ENCODE data around the gene STXBP5L.
"Not testable (repeated sequence)": the region's sequence is repeated elsewhere in the genome, so short reads cannot be mapped to it uniquely, and the experiment has no call there.

STXBP5L gene

DNA sequence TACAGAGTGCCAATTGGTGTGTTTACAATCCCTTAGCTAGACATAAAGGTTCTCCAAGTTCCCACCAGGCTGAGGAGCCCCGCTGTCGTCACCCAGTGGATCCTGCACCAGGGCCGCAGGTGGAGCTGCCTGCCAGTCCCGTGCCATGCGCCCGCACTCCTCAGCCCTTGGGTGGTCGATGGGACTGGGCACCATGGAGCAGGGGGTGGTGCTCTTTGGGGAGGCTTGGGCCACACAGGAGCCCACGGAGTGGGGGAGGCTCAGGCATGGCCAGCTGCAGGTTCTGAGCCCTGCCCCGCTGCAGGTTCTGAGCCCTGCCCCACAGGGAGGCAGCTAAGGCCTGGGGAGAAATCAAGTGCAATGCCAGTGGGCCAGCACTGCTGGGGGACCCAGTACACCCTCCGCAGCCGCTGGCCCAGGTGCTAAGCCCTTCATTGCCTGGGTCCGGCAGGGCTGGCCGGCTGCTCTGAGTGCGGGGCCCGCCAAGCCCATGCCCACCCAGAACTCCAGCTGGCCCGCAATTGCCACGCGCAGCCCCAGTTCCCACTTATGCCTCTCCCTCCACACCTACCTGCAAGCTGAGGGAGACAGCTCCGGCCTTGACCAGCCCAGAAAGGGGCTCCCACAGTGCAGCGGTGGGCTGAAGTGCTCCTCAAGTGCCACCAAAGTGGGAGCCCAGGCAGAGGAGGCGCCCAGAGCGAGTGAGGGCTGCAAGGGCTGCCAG lies 170.5 kb downstream of the STXBP5L start:
- H3K36me3 Mint-ChIP-seq (ENCODE audit: insufficient read depth); DNase-seq; H3K4me3 Mint-ChIP-seq; H3K4me1 Mint-ChIP-seq (ENCODE audit: low read depth in 2 of 2); H3K27ac Mint-ChIP-seq; H3K9me3 Mint-ChIP-seq; H3K27me3 Mint-ChIP-seq; ATAC-seq (replicated peaks): not testable (repeated sequence)

DNA sequence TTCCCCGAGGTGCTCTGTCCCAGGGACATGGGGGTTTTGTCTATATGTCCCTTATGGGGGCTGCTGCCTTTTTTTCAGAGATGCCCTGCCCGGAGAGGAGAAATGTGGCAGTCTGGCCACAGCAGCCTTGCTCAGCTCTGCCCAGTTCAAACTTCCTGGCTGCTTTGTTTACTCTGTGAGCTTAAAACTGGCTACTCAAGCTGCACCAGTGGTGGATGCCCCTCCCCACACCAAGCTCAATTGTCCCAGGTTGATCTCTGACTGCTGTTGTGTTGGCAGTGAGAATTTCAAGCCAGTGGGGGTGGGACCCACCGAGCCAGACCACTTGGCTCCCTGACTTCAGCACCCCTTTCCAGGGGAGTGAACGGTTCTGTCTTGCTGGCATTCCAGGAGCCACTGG lies 188.9 kb downstream of the STXBP5L start:
- Mint-ChIP-seq H3K4me1 (ENCODE audit: low read depth in 2 of 2) (no peaks in the 10 kb centered on the region), H3K27ac (no peak overlapping the region), H3K36me3 (ENCODE audit: insufficient read depth) (no peaks in the 10 kb centered on the region), H3K4me3 (no peak overlapping the region), H3K27me3 (no peaks in the 10 kb centered on the region), H3K9me3 (peaks cover 7 to 15% of the 10 kb centered on the region in 2 donors)
- ATAC-seq (replicated peaks) (no peak), DNase-seq (no peak)

DNA sequence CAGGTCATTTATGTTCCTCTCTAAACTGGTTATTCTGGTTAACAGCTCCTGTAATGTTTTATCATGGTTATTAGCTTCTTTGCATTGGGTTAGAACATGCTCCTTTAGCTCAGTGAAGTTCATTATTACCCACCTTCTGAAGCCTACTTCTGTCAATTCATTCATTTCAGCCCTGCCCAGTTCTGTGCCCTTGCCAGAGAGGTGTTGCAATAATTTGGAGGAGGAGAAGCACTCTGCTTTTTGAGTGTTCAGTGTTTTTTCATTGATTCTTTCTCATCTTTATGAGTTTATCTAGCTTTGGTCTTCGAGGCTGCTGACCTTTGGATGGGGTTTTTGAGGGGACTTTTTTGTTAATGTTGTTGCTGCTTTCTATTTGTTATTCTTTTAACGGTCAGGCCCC lies 203.1 kb downstream of the STXBP5L start:
- H3K27me3 Mint-ChIP-seq; H3K9me3 Mint-ChIP-seq; ATAC-seq (replicated peaks); H3K4me3 Mint-ChIP-seq; H3K27ac Mint-ChIP-seq; H3K36me3 Mint-ChIP-seq (ENCODE audit: insufficient read depth); DNase-seq; H3K4me1 Mint-ChIP-seq (ENCODE audit: low read depth in 2 of 2): not testable (repeated sequence)

DNA sequence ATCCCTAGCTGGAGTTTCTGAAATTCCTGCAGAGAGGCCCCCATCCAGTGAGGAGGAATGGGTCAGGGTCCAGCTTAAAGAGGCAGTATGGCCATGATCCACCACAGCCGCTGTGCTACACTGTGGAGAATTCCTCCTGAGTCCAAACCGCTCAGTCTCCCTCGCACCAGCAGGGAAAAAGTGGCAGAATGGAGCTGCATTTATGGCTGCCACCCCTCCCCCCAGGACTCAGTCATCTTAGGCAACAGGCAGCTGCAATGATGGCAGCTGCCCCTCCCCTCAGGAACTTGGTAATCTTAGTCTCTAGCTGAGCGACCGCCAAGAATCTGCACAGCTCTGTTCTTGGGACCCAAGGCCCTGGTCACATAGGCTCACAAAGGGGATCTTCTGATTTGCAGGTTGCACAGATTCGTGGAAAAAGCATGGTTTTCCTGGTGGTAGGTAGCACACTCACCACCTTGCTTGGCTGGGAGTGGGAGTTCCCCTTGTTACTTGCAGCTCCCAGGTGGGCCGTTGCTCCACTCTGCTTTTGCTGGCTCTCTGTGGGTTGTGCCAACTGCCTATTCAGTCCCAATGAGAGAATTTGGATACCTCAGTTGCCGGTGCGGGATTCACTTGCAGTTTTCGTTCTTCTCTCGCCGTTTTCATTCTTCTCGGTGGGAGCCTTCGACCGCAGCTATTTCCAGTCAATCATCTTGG lies 204.1 kb downstream of the STXBP5L start:
- DNase-seq: no peak
- Mint-ChIP-seq H3K27me3 (no peaks in the 10 kb centered on the region), H3K27ac (no peak overlapping the region), H3K9me3 (peaks cover 1 to 8% of the 10 kb centered on the region in 2 donors), H3K36me3 (ENCODE audit: insufficient read depth) (peaks cover 3% of the 10 kb centered on the region), H3K4me1 (ENCODE audit: low read depth in 2 of 2) (no peaks in the 10 kb centered on the region), H3K4me3 (no peak overlapping the region)
- ATAC-seq (replicated peaks): no peak

DNA sequence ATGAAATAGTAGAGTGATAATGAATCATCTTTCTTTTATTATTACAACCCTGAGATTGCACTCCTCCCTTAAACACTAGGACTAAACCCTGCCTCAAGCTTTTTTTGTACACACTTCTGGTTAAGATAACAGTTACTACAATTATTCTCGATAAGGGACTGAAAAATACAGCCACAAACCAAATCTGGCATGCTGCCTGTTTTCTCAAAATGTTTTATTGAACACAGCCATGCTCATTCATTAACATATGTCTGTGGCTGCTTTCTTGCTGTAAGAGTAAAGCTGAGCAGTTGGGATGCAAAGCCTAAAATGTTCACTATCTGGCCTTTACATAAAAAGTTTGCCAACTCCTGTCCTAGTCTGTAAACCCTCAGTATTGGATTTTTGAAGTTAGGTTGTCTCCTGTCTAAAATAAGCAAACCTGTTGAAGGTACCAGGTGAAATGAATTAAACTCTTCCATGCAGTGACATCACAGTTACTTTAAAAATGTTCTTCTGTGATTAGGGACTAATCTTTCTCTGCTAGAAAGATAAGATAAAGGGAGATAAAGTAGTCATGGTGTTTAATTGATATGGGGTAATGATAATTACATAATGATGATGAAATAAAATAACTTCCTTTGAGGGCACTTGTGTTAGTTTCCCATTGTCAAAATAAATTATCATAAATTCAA lies 218.2 kb downstream of the STXBP5L start:
- Mint-ChIP-seq H3K27ac (no peak overlapping the region), H3K4me3 (no peak overlapping the region), H3K27me3 (no peaks in the 10 kb centered on the region), H3K36me3 (ENCODE audit: insufficient read depth) (no peaks in the 10 kb centered on the region), H3K9me3 (peaks cover 0 to 1% of the 10 kb centered on the region in 2 donors), H3K4me1 (ENCODE audit: low read depth in 2 of 2) (no peaks in the 10 kb centered on the region)
- ATAC-seq (replicated peaks) (no peak), DNase-seq (no peak)

DNA sequence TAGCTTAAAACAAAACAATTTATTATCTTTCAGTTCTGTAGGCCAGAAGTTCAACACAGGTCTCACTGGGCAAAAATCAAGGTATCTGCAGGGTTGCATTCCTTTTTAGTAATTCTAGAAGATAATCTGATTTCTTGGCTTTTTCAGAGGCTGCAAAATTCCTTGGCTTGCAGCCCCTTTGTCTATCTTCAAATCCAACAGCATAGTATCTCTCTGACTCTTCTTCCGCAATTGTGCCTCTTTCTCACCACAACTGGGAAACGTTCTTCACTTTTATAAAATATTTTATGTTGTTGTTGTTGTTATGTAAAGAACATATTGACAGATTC lies 218.7 kb downstream of the STXBP5L start:
- H3K36me3 Mint-ChIP-seq (ENCODE audit: insufficient read depth): no peaks in the 10 kb centered on the region
- no peak overlapping the region for H3K27ac Mint-ChIP-seq
- H3K27me3 Mint-ChIP-seq: no peaks in the 10 kb centered on the region
- H3K9me3 Mint-ChIP-seq: peaks cover 0 to 1% of the 10 kb centered on the region in 2 donors
- no peaks in the 10 kb centered on the region for H3K4me1 Mint-ChIP-seq (ENCODE audit: low read depth in 2 of 2)
- ATAC-seq (replicated peaks) (no peak), DNase-seq (no peak)
- H3K4me3 Mint-ChIP-seq: no peak overlapping the region

DNA sequence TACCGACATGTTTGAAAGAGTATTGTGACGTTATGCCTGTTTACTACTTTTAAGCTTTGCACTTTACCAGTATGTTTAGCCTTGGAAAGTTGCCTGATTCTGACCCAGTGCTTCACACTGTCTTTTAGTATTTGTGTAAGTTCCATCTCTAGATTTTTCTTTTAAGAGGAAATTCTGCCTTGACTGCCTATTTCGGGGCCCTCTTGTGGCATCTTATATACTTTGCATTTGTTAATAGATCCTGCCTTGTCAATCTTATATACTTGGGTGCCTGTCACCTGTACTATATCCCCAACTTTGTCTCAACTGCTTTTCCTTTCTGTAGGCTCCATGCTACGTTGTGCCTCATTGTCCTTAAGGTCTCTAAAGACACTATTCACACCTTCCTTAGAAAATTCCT lies 244.6 kb downstream of the STXBP5L start:
- no peaks in the 10 kb centered on the region for H3K9me3 Mint-ChIP-seq
- no peaks in the 10 kb centered on the region for H3K36me3 Mint-ChIP-seq (ENCODE audit: insufficient read depth)
- H3K4me3 Mint-ChIP-seq: no peak overlapping the region
- no peaks in the 10 kb centered on the region for H3K4me1 Mint-ChIP-seq (ENCODE audit: low read depth in 2 of 2)
- DNase-seq (no peak), ATAC-seq (replicated peaks) (no peak)
- H3K27me3 Mint-ChIP-seq: no peaks in the 10 kb centered on the region
- no peak overlapping the region for H3K27ac Mint-ChIP-seq

DNA sequence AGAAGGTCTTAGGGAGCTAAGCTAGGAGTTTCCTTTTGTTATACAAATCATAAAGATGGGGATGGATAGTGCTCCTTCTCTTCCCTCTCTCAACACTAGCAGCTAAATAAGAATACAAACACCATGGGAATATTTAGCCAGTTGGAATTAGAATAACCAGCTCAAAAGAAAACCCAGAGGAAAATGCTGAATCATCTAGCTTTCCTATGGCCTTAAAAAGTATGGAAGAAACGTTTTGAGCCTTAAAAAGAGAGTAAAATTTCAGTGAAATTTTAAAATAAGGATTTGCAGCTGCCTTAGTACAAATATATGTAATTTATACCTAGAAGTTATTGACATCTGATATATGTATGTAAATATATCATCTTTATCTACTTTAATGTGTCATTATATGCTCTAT lies 245.8 kb downstream of the STXBP5L start:
- H3K36me3 Mint-ChIP-seq (ENCODE audit: insufficient read depth): no peaks in the 10 kb centered on the region
- H3K9me3 Mint-ChIP-seq: no peaks in the 10 kb centered on the region
- H3K27ac Mint-ChIP-seq: no peak overlapping the region
- no peak for ATAC-seq (replicated peaks)
- DNase-seq: no peak
- no peak overlapping the region for H3K4me3 Mint-ChIP-seq
- H3K27me3 Mint-ChIP-seq: no peaks in the 10 kb centered on the region
- no peaks in the 10 kb centered on the region for H3K4me1 Mint-ChIP-seq (ENCODE audit: low read depth in 2 of 2)

DNA sequence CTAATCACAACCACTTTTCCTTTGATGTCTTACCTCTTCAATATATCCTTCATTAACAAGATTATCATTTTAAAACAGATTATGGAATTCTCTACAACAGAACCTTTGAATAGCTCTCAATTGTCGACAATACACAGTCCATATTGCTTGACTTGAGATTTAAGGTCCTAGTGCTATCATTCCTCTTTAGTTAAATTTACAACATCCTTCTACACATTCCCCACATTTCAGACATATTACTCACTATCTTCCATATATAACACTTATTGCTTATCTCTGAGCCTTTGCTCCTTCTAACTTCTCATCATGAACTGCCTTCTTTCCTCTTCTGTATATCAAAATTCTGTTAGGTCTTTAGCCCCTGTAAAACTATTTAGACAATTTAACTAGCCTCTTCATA lies 247.0 kb downstream of the STXBP5L start:
- no peaks in the 10 kb centered on the region for H3K9me3 Mint-ChIP-seq
- no peak overlapping the region for H3K4me3 Mint-ChIP-seq
- DNase-seq (no peak), ATAC-seq (replicated peaks) (no peak)
- H3K27me3 Mint-ChIP-seq: no peaks in the 10 kb centered on the region
- no peak overlapping the region for H3K27ac Mint-ChIP-seq
- H3K4me1 Mint-ChIP-seq (ENCODE audit: low read depth in 2 of 2): no peaks in the 10 kb centered on the region
- H3K36me3 Mint-ChIP-seq (ENCODE audit: insufficient read depth): no peaks in the 10 kb centered on the region

DNA sequence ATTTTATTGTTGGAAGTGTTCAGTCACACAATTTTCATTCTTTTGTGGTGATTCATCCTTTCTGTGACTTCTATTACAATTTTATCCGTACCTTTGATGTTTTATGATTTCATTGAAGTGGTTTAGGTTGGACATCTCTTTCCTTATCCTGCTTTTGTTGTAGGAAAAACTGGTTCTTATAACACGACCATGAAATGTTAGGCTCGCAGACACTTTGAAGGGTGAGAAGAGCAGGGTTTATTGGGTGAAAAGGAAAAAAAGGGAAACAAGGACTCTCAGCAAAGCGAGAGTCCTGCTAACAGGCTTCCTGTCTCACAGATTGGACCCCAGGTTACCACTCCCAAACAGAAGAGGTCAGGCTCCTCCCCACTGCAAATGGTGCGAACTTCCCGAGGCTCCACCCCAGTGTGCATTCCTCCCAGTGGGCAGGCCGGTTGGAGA lies 257.4 kb downstream of the STXBP5L start:
- no peaks in the 10 kb centered on the region for H3K4me1 Mint-ChIP-seq (ENCODE audit: low read depth in 2 of 2)
- ATAC-seq (replicated peaks): no peak
- peaks cover 0 to 7% of the 10 kb centered on the region in 2 donors for H3K9me3 Mint-ChIP-seq
- H3K36me3 Mint-ChIP-seq (ENCODE audit: insufficient read depth): no peaks in the 10 kb centered on the region
- no peak for DNase-seq
- no peak overlapping the region for H3K4me3 Mint-ChIP-seq
- H3K27me3 Mint-ChIP-seq: no peaks in the 10 kb centered on the region
- no peak overlapping the region for H3K27ac Mint-ChIP-seq

DNA sequence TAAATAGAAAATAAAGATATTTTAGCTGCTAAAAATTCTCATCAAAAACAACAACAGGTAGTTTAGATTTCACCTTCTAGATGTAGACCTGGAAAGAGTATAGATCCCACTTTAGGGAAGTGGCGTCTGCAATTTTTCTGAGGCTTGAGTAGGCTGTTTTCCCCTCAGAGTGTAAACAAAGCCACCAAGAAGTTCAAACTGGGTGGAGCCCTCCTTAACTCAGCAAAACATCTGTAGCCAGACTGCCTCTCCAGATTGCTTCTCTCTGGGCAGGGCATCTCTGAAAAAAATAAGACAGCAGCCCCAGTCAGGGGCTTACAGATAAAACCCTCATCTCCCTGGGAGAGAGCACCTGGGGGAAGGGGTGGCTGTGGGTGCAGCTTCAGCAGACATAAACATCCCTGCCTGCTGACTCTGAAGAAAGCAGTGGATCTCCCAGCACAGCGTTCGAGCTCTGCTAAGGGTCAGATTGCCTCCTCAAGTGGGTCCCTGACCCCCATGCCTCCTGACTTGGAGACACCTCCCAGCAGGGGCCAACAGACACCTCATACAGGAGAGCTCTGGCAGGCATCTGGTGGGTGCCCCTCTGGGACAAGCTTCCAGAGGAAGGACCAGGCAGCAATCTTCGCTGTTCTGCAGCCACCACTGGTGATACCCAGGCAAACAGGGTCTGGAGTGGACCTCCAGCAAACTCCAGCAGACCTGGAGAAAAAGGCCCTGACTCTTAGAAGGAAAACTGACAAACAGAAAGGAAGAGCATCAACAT lies 259.6 kb downstream of the STXBP5L start:
- DNase-seq (no peak), ATAC-seq (replicated peaks) (no peak)
- Mint-ChIP-seq H3K27ac (no peak overlapping the region), H3K36me3 (ENCODE audit: insufficient read depth) (no peaks in the 10 kb centered on the region), H3K9me3 (peaks cover 0 to 6% of the 10 kb centered on the region in 2 donors), H3K4me3 (no peak overlapping the region), H3K27me3 (no peaks in the 10 kb centered on the region), H3K4me1 (ENCODE audit: low read depth in 2 of 2) (no peaks in the 10 kb centered on the region)

DNA sequence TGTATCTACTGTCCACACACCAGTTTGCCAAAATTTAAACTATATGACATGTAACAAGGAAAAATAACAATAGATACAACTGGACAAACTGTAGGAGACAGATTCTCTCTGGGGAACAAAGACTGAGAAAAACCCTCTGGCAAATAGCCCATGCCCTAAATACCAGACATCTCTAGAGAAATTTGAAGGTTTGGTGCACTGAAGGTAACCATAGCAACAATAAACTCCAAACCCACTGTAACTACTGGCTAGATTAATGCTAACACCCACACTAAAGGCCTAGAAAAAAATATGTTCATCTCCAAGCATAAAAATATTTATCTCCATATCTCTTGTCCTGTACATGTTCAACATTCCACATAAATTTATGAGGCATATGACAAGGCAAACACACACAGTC lies 267.1 kb downstream of the STXBP5L start:
- no peaks in the 10 kb centered on the region for H3K4me1 Mint-ChIP-seq (ENCODE audit: low read depth in 2 of 2)
- no peaks in the 10 kb centered on the region for H3K36me3 Mint-ChIP-seq (ENCODE audit: insufficient read depth)
- H3K27me3 Mint-ChIP-seq: no peaks in the 10 kb centered on the region
- H3K9me3 Mint-ChIP-seq: peaks cover 7 to 8% of the 10 kb centered on the region in 2 donors
- no peak overlapping the region for H3K27ac Mint-ChIP-seq
- DNase-seq (no peak), ATAC-seq (replicated peaks) (no peak)
- no peak overlapping the region for H3K4me3 Mint-ChIP-seq

DNA sequence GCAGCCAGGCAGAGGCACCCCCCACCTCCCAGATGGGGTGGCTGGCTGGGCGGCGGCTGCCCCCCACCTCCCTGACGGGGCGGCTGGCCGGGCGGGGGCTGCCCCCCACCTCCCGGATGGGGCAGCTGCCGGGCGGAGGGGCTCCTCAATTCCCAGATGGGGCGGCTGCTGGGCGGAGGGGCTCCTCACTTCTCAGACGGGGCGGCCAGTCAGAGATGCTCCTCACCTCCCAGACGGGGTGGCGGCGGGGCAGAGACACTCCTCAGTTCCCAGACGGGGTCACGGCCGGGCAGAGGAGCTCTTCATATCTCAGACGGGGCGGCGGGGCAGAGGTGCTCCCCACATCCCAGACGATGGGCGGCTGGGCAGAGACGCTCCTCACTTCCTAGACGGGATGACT lies 282.6 kb downstream of the STXBP5L start:
- not testable (repeated sequence) for H3K4me1 Mint-ChIP-seq (ENCODE audit: low read depth in 2 of 2); DNase-seq; ATAC-seq (replicated peaks); H3K4me3 Mint-ChIP-seq; H3K36me3 Mint-ChIP-seq (ENCODE audit: insufficient read depth); H3K27me3 Mint-ChIP-seq; H3K27ac Mint-ChIP-seq
- H3K9me3 Mint-ChIP-seq: peaks cover 9 to 15% of the 10 kb centered on the region in 2 donors

Measured in effector memory CD8-positive, alpha-beta T cell (primary cell).